Subcutaneous adipose tissue (tissue), 4 donors: Measurements from ENCODE around the gene RPS2. TPM values are rescaled to one million over a fixed set of nuclear protein-coding genes. Genes with fewer than 3 reads are reported as not detected.

Source experiments
- CTCF ChIP-seq: fragments of 450-650 bp; IDR thresholded peaks from one replicate; pipeline ENCODE4 v1.5.1; 2016; ENCODE audit warnings: low read depth, mild to moderate bottlenecking, control low read depth, antibody characterized with exemption, moderate library complexity
- small RNA-seq: library from RNA; depleted of rRNA; stranded (forward); fragments of <200 nt; gene quantifications from one replicate; pipeline ENCODE3, GENCODE V24; 2016
- total RNA-seq, 4 donors: library from RNA; depleted of rRNA; stranded (reverse); fragments of >200 nt; gene quantifications; one replicate each; pipeline ENCODE4 v1.1.0, GENCODE V29; 2016

RPS2 gene
- total RNA-seq, 4 donors from 2014 or later = 1,492 to 1,850 (median 1,797) TPM

GRCh38 chr16:1914084-1914608, 50.5 kb downstream of the RPS2 start:
- TF ChIP-seq CTCF = no peak

- no peak for TF ChIP-seq CTCF
Observed at GRCh38 chr16:1913327-1914083, 51.1 kb downstream of the RPS2 start.

- TF ChIP-seq CTCF = no peak
Observed at GRCh38 chr16:1912215-1912543, 52.4 kb downstream of the RPS2 start.

Small RNA genes lying within 50 kb of the gene (small RNA-seq; reads per million reads assigned to genes)
- gene AC005363.2 = not detected
- not detected for gene RN7SL219P
- gene SNORA10 = not detected
- gene SNORA64 = not detected

Other genes with a start within 250 kb of the RPS2 start
- gene NME3, start 193.3 kb downstream of the RPS2 start, total RNA-seq = 100 to 1,000 TPM in 1 of 4 donors, 10 to 100 TPM in 3; 34.1 to 102 (median 62.8) TPM
- 10 to 100 TPM in 1 of 4 donors, 1 to 10 TPM in 3; 2.3 to 13.8 (median 5.2) TPM for gene EME2, start 192.0 kb downstream of the RPS2 start, total RNA-seq
- 10 to 100 TPM; 34.1 to 62.4 (median 57.2) TPM for gene MRPS34, start 191.7 kb downstream of the RPS2 start, total RNA-seq
- gene SPSB3, start 182.3 kb downstream of the RPS2 start, total RNA-seq = 100 to 1,000 TPM in 1 of 4 donors, 10 to 100 TPM in 3; 14.7 to 102 (median 64.5) TPM
- 10 to 100 TPM; 17.0 to 77.2 (median 49.7) TPM for gene NUBP2, start 181.9 kb downstream of the RPS2 start, total RNA-seq
- under 1 TPM in 1 of 4 donors, not detected in 3; 0.66 TPM for gene IGFALS, start 171.1 kb downstream of the RPS2 start, total RNA-seq
- 100 to 1,000 TPM in 2 of 4 donors, 10 to 100 TPM in 2; 50.4 to 121 (median 108) TPM for gene HAGH, start 138.0 kb downstream of the RPS2 start, total RNA-seq
- gene FAHD1, start 137.6 kb downstream of the RPS2 start, total RNA-seq = 10 to 100 TPM; 25.4 to 42.0 (median 30.8) TPM
- not detected for gene MEIOB, start 92.7 kb downstream of the RPS2 start, total RNA-seq
- gene HS3ST6, start 46.4 kb downstream of the RPS2 start, total RNA-seq = not detected
- 10 to 100 TPM; 11.2 to 30.0 (median 18.1) TPM for gene MSRB1, start 21.6 kb downstream of the RPS2 start, total RNA-seq
- gene RPL3L, start 10.1 kb downstream of the RPS2 start, total RNA-seq = not detected
- 100 to 1,000 TPM; 120 to 198 (median 186) TPM for gene NDUFB10, start 5.3 kb downstream of the RPS2 start, total RNA-seq
- gene RNF151, start 2.0 kb upstream of the RPS2 start, total RNA-seq = not detected
- 10 to 100 TPM; 20.9 to 30.6 (median 26.6) TPM for gene TBL3, start 7.2 kb upstream of the RPS2 start, total RNA-seq
- not detected for gene NOXO1, start 16.6 kb upstream of the RPS2 start, total RNA-seq
- gene GFER, start 19.4 kb upstream of the RPS2 start, total RNA-seq = 10 to 100 TPM in 3 of 4 donors, 1 to 10 TPM in 1; 9.1 to 17.4 (median 16.1) TPM
- gene SYNGR3, start 25.1 kb upstream of the RPS2 start, total RNA-seq = not detected
- gene ZNF598, start 45.0 kb upstream of the RPS2 start, total RNA-seq = 10 to 100 TPM; 13.9 to 45.0 (median 15.0) TPM
- gene NPW, start 55.0 kb upstream of the RPS2 start, total RNA-seq = not detected
- gene NHERF2, start 62.1 kb upstream of the RPS2 start, total RNA-seq = 100 to 1,000 TPM in 1 of 4 donors, 10 to 100 TPM in 3; 15.1 to 140 (median 48.9) TPM
- gene NTHL1, start 83.0 kb upstream of the RPS2 start, total RNA-seq = 10 to 100 TPM in 2 of 4 donors, 1 to 10 TPM in 2; 6.5 to 21.7 (median 12.0) TPM
- gene TSC2, start 83.2 kb upstream of the RPS2 start, total RNA-seq = 100 to 1,000 TPM in 1 of 4 donors, 10 to 100 TPM in 3; 31.1 to 110 (median 50.2) TPM
- 100 to 1,000 TPM in 2 of 4 donors, 10 to 100 TPM in 2; 40.1 to 318 (median 76.1) TPM for gene PKD1, start 171.1 kb upstream of the RPS2 start, total RNA-seq
- gene RAB26, start 183.8 kb upstream of the RPS2 start, total RNA-seq = 1 to 10 TPM in 1 of 4 donors, not detected in 3; 3.0 TPM
- 10 to 100 TPM; 19.1 to 45.0 (median 31.1) TPM for gene TRAF7, start 191.0 kb upstream of the RPS2 start, total RNA-seq
- gene CASKIN1, start 231.8 kb upstream of the RPS2 start, total RNA-seq = not detected
- gene MLST8, start 240.6 kb upstream of the RPS2 start, total RNA-seq = 10 to 100 TPM; 29.3 to 58.8 (median 38.0) TPM
- 1 to 10 TPM in 3 of 4 donors, under 1 TPM in 1; 0.66 to 6.0 (median 4.1) TPM for gene BRICD5, start 246.0 kb upstream of the RPS2 start, total RNA-seq